ENCODE data around the gene EMC7. TPM values are rescaled to one million over a fixed set of nuclear protein-coding genes. Genes with fewer than 3 reads are reported as not detected.
"Not testable (repeated sequence)": the region's sequence is repeated elsewhere in the genome, so short reads cannot be mapped to it uniquely, and the experiment has no call there.

EMC7 gene
- total RNA-seq, 1 donor from 2014 or later, result 31.9 TPM

DNA sequence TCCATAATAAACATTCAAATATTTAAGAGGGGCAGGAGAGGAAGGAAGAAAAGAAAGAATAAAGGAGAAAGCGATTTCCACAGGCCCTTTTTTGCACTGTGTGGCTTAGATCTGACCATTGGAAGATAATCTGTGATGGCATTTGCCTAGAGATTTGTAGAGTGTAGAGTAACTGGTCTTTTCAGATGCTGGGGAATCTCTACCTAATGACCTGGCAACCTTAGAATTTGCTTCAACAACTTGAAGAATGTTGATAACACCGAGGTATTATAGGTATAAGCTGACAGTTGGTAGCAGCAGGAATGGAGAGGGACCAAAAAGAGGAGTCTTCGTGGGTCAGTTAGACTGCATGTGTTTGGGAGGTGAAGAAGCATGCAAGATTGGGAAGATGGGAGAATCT is 41.7 kb downstream of the EMC7 start:
- Mint-ChIP-seq H3K27me3 (no peaks in the 10 kb centered on the region), H3K27ac (no peak overlapping the region), H3K36me3 (ENCODE audit: low read depth) (no peaks in the 10 kb centered on the region), H3K4me1 (peaks cover 4% of the 10 kb centered on the region), H3K4me3 (no peak overlapping the region), H3K9me3 (no peaks in the 10 kb centered on the region)
- no peak for ATAC-seq (ENCODE audit: low read depth)
- no peak for DNase-seq
- ChIA-PET CTCF (interaction anchor here (0.8 to 2.2 kb wide), 2 partner anchors 150 to 528 kb away, joined by 4 to 11 read pairs; partner anchors contain the start of gene KATNBL1), POLR2A (no interaction called here)
- TF ChIP-seq CTCF (IDR thresholded peaks at IDR 0.05), result no peak
- intact Hi-C loops (cut with micrococcal nuclease), result no loop called here

- no peaks in the 10 kb centered on the region for H3K9me3 Mint-ChIP-seq
- DNase-seq, result no peak
- H3K36me3 Mint-ChIP-seq (ENCODE audit: low read depth), result no peaks in the 10 kb centered on the region
- H3K4me3 Mint-ChIP-seq, result no peak overlapping the region
- POLR2A ChIA-PET, result no interaction called here
- no peak for ATAC-seq (ENCODE audit: low read depth)
- no peak for TF ChIP-seq CTCF (IDR thresholded peaks at IDR 0.05)
- H3K4me1 Mint-ChIP-seq, result peaks cover 4% of the 10 kb centered on the region
- intact Hi-C loops (cut with micrococcal nuclease), result no loop called here
- CTCF ChIA-PET, result interaction anchor here (0.8 kb wide), 1 partner anchor 150 kb away, joined by 4 read pairs; the partner anchor contains the start of gene KATNBL1
- H3K27me3 Mint-ChIP-seq, result no peaks in the 10 kb centered on the region
- H3K27ac Mint-ChIP-seq, result no peak overlapping the region
These were observed 42.2 kb downstream of the EMC7 start for GRCh38 chr15:34059476-34059875.

- Mint-ChIP-seq H3K27ac (no peak overlapping the region), H3K27me3 (no peaks in the 10 kb centered on the region), H3K4me1 (peaks cover 4% of the 10 kb centered on the region), H3K36me3 (ENCODE audit: low read depth) (no peaks in the 10 kb centered on the region), H3K4me3 (no peak overlapping the region), H3K9me3 (no peaks in the 10 kb centered on the region)
- TF ChIP-seq CTCF (IDR thresholded peaks at IDR 0.05), result no peak
- ChIA-PET CTCF (no interaction called here), POLR2A (no interaction called here)
- intact Hi-C loops (cut with micrococcal nuclease), result no loop called here
- ATAC-seq (ENCODE audit: low read depth) (no peak), DNase-seq (no peak)
These were observed 44.8 kb downstream of the EMC7 start for GRCh38 chr15:34056911-34057310.

GRCh38 chr15:34055868-34056595 is 45.6 kb downstream of the EMC7 start:
- peaks cover 7% of the 10 kb centered on the region for H3K9me3 Mint-ChIP-seq
- H3K27me3 Mint-ChIP-seq, result peaks cover 2% of the 10 kb centered on the region
- DNase-seq, result no peak
- H3K27ac Mint-ChIP-seq, result no peak overlapping the region
- no peak for TF ChIP-seq CTCF (IDR thresholded peaks at IDR 0.05)
- ChIA-PET POLR2A (no interaction called here), CTCF (no interaction called here)
- no peak for ATAC-seq (ENCODE audit: low read depth)
- H3K4me1 Mint-ChIP-seq, result no peaks in the 10 kb centered on the region
- H3K36me3 Mint-ChIP-seq (ENCODE audit: low read depth), result peaks cover 4% of the 10 kb centered on the region
- no peak overlapping the region for H3K4me3 Mint-ChIP-seq
- intact Hi-C loops (cut with micrococcal nuclease), result no loop called here

DNA sequence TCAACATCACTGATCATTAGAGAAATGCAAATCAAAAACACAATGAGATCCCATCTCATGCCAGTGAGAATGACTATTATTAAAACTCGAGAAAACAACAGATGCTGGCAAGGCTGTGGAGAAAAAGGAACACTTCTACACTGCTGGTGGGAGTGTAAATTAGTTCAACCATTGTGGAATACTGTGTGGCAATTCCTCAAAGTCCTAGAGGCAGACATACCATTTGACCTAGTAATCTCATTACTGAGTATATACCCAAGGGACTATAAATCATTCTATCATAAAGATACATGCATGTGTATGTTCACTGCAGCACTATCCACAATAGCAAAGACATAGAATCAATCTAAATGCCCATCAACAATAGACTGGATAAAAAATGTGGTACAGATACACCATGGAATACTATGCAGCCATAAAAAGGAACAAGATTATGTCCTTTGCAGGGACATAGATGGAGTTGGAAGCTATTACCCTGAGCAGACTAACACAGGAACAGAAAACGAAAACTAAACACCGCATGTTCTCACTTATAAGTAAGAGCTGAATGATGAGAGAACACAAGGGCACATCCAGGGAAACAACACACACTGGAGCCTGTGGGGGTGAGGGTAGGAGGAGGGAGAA is 47.5 kb downstream of the EMC7 start:
- Mint-ChIP-seq H3K9me3 (peaks cover 19% of the 10 kb centered on the region), H3K4me1 (no peaks in the 10 kb centered on the region)
- no peak for ATAC-seq (ENCODE audit: low read depth)

DNA sequence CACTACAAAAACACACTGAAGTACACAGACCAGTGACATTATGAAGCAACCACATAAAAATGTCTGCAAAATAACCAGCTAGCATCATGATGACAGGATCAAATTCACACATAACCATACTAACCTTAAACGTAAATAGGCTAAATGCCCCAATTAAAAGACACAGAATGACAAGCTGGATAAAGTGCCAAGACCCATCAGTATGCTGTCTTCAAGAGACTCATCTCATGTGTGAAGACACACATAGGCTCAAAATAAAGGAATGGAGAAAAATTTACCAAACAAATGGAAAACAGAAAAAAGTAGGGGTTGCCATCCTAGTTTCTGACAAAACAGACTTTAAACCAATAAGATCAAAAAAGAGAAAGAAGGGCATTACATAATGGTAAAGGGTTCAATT is 51.3 kb downstream of the EMC7 start:
- H3K9me3 Mint-ChIP-seq, result peaks cover 20% of the 10 kb centered on the region
- H3K4me3 Mint-ChIP-seq; DNase-seq; H3K4me1 Mint-ChIP-seq; ATAC-seq (ENCODE audit: low read depth); intact Hi-C loops (cut with micrococcal nuclease); H3K27ac Mint-ChIP-seq; CTCF ChIA-PET; H3K27me3 Mint-ChIP-seq: not testable (repeated sequence)
- H3K36me3 Mint-ChIP-seq (ENCODE audit: low read depth), result peaks cover 17% of the 10 kb centered on the region
- POLR2A ChIA-PET, result interaction anchor here (0.6 kb wide), 1 partner anchor 159 kb away, joined by 3 read pairs; the partner anchor contains the start of gene KATNBL1

More for the DNA sequence above, 47.5 kb downstream of the EMC7 start:
- CTCF ChIA-PET, result no interaction called here
- Mint-ChIP-seq H3K36me3 (ENCODE audit: low read depth) (peaks cover 16% of the 10 kb centered on the region), H3K27ac (no peak overlapping the region), H3K27me3 (peaks cover 9% of the 10 kb centered on the region), H3K4me3 (no peak overlapping the region)
- intact Hi-C loops (cut with micrococcal nuclease), result no loop called here
- DNase-seq, result no peak
- POLR2A ChIA-PET, result no interaction called here
- no peak for TF ChIP-seq CTCF (IDR thresholded peaks at IDR 0.05)
